Right renal pelvis (tissue), 4 donors: ENCODE results near the gene ERH. TPM values are rescaled to one million over a fixed set of nuclear protein-coding genes. Genes with fewer than 3 reads are reported as not detected.

Source experiments
- DNase-seq, 4 donors: peaks; one replicate each; pipeline ENCODE4 v3.0.0-alpha.2; 2013; ENCODE audit warnings: low read depth in 4 of 4, low spot score in 3 of 4, missing footprints in 1 of 4
- polyA plus RNA-seq, 4 donors: library from polyadenylated mRNA; unstranded; fragments of 120-200 nt; gene quantifications; one replicate each; pipeline ENCODE4 v1.2.1, GENCODE V29; 2013; ENCODE audit not compliant: insufficient read length in 4 of 4

Gene ERH
- polyA plus RNA-seq, 4 donors, result 300 to 387 (median 351) TPM

GRCh38 chr14:69358233-69358963 is 39.7 kb downstream of the ERH start:
- no peak for DNase-seq

- no peak for DNase-seq
These were observed 40.4 kb downstream of the ERH start for GRCh38 chr14:69357544-69358200.

DNA sequence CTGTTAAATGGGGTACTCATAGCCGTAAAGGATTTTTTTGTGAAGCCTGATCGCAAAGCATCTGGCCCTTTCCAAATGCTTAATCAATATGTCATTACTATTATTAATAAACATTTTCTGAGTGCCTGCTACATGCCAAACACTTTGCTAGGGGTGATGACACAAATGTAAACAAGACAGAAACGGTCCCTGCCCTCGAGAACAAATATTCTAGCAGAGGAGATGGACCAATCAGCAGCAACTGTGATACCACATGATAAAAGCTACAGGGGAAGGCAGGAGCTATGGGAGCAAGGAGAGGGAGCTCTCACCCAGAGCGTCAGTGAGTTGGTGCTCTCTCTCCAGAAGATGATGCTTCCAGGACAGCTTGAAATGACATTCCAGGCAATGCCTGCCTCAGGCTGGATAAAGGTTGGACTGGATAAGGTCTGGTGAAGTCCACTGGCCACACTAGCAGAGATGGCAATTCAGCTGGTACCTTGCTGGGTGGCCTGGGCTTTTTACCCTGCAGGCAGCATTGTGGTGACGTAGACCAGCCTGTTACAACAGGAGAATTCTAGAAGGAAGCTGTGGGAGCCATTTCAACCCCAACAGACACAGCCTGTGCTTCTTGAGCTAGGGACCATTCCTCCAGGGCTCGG is 41.1 kb downstream of the ERH start:
- DNase-seq, result no peak

DNA sequence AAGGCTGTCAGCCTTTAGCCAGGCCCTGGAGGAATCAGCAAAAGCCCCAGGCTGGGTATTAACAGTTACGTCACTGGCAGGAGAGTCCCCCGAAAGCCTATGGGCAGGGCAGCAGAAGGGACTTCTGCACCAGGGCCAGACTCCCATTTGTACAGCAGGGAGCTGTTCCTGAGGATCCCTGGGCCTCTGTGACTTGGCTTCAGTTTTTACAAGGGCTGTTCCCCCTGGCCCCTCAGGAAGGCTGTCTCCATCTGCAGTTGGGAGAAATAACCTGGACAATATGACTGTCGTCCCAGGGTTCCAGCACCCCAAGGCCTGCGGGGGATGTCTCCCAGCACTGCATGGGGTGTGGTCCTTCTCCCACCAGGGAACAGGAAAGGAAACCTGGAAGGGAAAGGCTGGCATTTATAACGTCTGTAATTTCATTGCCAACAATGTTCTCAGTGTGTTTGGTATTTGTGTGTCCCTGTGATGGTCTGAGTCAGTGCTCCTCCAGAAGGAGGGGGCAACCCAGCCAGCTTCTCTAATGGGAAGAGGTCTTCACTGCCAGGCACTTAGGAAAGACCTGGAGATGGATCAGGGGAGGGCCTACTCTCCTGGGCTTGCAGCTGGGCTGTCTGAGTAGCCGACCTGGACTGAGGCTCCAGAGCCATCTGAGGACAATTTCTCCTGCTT is 42.4 kb downstream of the ERH start:
- DNase-seq, result no peak

- no peak for DNase-seq
These were observed 42.9 kb downstream of the ERH start for GRCh38 chr14:69355154-69355597.

- DNase-seq, result no peak
These were observed 43.5 kb downstream of the ERH start for GRCh38 chr14:69354383-69355153.

DNA sequence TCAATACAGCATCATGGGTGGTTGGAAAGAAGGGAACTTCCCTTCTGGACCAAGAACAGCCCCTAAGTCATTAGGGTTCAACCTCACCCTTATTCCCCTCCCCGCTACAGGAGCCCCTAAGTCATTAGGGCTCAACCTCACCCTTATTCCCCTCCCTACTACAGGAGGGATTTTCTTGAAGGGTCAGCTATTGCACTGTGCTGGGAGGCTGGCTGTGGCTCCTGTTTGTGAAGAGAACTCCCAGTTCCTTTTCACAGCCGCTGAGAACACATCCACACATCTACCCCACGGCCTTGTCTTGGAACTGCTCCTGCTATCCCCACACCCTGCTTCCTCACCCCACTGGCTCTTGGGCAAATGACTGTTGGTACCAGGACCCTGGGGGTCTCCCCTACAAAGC is 44.9 kb downstream of the ERH start:
- no peak for DNase-seq

GRCh38 chr14:69351911-69352310 is 46.2 kb downstream of the ERH start:
- no peak for DNase-seq

DNA sequence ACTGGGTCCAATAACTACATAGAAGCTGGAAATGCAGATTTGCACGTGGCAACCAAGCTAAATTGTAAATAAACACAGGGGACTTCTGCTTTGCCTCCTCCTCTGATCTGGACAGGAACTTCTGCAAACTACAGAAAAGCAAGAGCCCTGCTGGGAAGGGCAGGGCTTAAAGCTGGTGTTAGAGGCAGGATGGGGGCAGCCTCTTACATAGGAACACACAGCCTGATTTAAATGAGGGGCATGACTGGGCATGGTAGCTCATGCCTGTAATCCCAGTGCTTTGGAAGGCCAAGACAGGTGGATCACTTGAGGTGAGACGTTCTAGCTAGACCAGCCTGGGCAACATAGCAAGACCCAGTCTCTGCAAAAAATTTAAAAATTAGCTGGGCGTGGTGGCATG is 46.7 kb downstream of the ERH start:
- DNase-seq, result no peak

DNA sequence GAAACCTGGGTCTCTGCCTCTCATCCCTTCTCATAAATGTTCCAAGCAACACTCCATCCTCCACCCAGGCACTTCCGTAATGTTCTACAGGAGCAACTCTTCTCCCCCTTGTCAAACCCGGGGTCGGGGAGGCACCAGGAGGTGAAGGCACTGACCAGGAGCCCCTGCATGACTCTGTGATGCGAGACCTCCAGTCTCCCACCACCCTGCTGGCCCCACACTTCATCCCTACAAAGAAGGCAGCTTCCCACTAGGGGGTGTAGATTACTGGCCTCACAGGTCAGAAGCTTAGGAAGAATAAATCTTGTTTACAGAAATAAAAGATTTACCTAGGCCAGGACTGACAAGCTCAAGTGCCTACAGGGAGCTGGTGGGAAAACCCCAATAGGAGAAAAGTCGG is 47.2 kb downstream of the ERH start:
- DNase-seq, result no peak

DNA sequence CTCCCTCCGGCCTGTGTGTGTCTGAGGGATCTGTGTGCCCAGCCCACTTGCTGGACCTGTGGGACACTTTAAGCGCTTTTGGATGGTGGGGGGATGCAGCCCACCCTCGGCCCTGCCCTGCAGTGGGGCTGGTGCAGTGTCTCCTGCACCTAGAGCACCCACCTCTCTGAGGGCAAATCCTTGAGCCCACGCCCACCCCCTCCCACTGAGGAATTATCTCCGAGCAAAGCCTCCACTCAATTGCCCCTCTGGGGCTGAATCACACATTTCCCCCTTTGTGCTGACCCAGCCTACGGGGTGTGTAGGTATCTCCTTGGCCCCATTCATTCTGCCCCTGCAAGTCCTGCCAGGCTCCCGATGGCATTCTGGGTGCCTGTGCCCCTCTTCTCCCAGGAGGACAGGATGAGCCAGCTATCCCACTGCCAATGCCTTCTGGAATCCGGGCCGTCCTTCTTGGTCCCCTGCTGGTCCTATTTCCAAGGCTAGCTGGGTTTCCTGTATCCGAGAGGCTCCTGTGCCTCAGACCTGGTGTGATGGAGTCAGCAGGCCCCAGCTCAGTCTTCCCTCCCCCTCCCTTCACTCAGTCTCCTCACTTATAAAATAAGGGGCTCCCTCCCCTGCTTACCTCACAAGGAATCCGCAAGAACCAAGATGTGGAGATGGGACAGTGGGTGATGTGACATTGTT is 48.9 kb downstream of the ERH start:
- DNase-seq, result no peak

GRCh38 chr14:69346710-69347109 is 51.4 kb downstream of the ERH start:
- no peak for DNase-seq

DNA sequence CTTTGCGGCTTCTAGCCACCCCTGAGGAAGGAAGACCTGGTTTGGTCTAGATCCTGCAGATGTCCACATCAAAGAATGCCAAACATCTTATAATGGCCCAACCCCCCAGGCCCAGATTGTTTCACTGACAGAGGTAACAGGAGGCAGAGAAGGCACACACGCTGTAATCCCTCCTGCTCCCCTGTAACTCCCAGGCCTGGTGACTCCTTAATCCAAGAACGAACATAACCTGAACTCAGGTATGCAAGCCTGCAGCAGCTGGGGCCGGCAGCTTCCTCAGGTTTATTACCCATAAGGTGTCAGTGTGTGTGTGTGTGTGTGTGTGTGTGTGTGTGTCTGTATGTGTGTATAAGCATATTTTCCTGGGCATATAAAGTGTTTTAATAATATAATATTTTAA is 52.7 kb downstream of the ERH start:
- no peak for DNase-seq

- no peak for DNase-seq
These were observed 53.9 kb downstream of the ERH start for GRCh38 chr14:69344171-69344570.

- no peak for DNase-seq
These were observed 55.1 kb downstream of the ERH start for GRCh38 chr14:69342928-69343525.

GRCh38 chr14:69339426-69339825 is 58.7 kb downstream of the ERH start:
- DNase-seq, result no peak

- DNase-seq, result no peak
These were observed 60.1 kb downstream of the ERH start for GRCh38 chr14:69337984-69338383.

- DNase-seq, result peak in 3 of 4 donors; percentile 18 to 31 (median 25)
These were observed 62.7 kb downstream of the ERH start for GRCh38 chr14:69335371-69335771.

- no peak for DNase-seq
These were observed 63.5 kb downstream of the ERH start for GRCh38 chr14:69334576-69334975.
